Measurements from ENCODE around the gene HGFAC. TPM values are rescaled to one million over a fixed set of nuclear protein-coding genes. Genes with fewer than 3 reads are reported as not detected.

The HGFAC gene
- total and polyA plus RNA-seq, 2 experiments from 2014 or later, result 2.0 to 2.3 TPM

DNA sequence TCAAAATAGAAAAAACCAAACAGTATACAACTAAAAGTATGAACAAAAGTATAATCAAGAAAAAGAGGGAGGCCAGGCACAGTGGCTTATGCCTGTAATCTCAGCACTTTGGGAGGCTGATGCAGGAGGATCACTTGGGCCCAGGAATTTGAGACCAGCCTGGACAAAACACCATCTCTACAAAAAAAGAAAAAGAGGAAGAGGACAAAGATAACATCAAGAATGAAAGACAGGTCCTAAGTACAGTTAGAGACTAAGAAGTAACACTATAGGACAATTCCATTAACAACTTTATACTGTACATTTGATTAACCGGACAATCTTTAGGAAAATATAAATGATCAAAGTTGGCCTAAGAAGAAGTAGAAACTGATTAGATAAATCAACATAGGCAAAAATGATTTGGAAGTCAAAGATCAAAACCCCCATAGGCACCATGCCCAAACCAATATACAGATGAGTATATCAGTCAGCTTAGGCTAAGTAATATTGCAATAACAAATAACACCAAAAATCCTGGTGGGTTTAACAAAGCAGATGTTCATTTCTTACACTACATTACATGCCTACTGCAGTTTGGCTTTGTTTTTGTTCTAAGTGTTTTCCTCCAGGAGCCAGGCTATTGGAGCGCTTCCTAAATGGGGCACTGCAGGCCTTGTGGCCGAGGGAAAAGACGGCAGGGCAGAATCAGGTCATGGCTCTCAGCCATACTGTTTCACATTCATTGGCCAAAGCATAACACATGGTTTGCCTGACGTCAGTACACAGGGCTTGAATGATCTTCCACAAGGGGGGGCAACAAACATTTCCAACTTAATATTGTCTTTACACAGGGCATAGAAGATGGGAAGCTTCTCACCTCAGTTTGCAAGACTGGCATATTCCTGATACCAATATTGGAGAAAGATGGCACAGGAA is 42.2 kb upstream of the HGFAC start:
- Histone ChIP-seq H3K36me3 (no peaks in the 10 kb centered on the region), H3K27me3 (no peaks in the 10 kb centered on the region), H3K4me3 (no peak overlapping the region), H3K27ac (no peak overlapping the region), H3K9me3 (ENCODE audit: low read depth) (no peaks in the 10 kb centered on the region), H3K4me1 (ENCODE audit: low read depth) (no peaks in the 10 kb centered on the region)
- TF ChIP-seq, protein P1, sequence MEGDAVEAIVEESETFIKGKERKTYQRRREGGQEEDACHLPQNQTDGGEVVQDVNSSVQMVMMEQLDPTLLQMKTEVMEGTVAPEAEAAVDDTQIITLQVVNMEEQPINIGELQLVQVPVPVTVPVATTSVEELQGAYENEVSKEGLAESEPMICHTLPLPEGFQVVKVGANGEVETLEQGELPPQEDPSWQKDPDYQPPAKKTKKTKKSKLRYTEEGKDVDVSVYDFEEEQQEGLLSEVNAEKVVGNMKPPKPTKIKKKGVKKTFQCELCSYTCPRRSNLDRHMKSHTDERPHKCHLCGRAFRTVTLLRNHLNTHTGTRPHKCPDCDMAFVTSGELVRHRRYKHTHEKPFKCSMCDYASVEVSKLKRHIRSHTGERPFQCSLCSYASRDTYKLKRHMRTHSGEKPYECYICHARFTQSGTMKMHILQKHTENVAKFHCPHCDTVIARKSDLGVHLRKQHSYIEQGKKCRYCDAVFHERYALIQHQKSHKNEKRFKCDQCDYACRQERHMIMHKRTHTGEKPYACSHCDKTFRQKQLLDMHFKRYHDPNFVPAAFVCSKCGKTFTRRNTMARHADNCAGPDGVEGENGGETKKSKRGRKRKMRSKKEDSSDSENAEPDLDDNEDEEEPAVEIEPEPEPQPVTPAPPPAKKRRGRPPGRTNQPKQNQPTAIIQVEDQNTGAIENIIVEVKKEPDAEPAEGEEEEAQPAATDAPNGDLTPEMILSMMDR (IDR thresholded peaks at IDR 0.05; ENCODE audit: low read depth, low read length), result no peak
- no peak for DNase-seq (ENCODE audit: low read depth in 1 of 2, low spot score in 1 of 2)

DNA sequence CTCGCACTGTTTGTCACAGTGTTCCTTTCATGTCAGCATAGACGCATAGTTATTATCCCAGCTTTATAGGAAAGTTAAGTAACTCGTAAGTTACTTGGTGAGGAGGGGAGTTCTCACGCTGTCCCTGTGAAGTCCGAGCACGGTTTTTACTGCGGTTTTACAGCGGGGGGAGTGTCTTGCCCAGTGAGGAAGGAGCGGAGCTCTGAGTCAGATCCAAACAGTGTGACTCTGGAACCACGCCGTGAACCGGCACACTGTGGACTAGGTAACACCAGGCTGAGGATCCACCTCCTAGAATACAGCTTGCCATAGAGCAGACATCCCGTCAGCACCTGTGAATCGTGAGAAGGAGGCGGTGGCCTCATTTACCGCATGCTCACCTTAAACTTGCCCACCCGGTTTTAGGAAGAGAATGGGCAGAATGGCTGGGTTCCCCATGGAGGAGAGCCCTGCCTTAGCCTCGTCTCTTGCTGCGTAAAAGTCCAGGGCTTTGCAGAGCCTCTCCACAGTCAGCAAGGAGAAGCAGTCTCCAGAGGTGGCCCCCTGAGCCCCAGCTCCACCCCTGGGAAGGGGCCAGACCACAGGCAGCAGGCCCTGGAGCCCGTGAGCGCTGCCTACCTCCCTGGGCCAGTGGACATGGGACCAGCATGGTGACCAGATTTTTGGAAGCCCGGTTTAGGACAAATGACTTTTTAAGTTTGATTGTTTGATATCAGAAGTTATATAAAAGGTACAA is 40.2 kb upstream of the HGFAC start:
- Histone ChIP-seq H3K9me3 (ENCODE audit: low read depth) (no peaks in the 10 kb centered on the region), H3K27ac (no peak overlapping the region), H3K27me3 (no peaks in the 10 kb centered on the region), H3K4me1 (ENCODE audit: low read depth) (no peaks in the 10 kb centered on the region), H3K4me3 (no peak overlapping the region), H3K36me3 (no peaks in the 10 kb centered on the region)
- TF ChIP-seq, protein P1 (IDR thresholded peaks at IDR 0.05; ENCODE audit: low read depth, low read length), result no peak
- DNase-seq (ENCODE audit: low read depth in 1 of 2, low spot score in 1 of 2), result no peak

DNA sequence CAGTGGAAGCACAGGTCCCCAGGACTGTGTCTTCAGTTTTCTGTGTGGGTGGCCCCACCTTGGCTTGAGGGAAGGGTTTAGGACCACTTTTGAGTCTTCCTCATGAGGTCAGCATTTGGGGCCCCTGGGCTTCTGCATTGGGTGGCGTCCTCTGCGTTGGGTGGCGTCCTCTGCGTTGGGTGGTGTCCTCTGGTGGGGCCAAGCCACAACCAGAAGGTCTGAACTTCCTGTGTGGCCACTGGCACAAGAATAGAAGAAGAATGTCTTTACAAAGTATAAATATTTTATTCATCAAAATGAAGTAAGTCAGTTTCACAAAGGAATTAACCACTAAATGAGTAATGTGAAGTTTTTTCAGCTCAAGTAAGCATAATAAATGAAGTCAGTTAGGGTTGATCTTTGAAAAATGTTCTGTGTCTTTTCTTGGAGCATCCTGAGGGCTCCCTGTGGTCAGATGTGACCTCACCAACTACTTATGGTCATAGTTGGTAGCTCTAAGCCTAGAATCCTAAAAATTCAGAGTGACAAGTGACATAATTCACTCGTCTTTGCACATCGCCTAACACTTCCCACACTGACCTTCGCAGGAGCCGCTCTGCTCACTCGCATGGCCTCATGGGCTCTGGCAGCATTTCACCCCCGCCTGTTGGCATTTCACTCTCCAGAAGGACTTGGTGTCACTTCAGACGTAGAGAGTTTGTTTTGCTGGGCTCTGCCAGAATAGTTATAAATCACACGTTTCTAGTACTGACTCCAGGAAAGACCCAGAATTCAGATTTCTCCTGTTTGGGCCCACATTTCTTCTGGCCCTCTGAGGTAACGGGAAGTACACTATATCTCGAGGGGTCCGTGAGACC is 39.0 kb upstream of the HGFAC start:
- TF ChIP-seq, protein P1 (IDR thresholded peaks at IDR 0.05; ENCODE audit: low read depth, low read length), result no peak
- Histone ChIP-seq H3K4me1 (ENCODE audit: low read depth) (no peaks in the 10 kb centered on the region), H3K4me3 (no peak overlapping the region), H3K9me3 (ENCODE audit: low read depth) (no peaks in the 10 kb centered on the region), H3K27me3 (no peaks in the 10 kb centered on the region), H3K36me3 (no peaks in the 10 kb centered on the region), H3K27ac (no peak overlapping the region)
- no peak for DNase-seq (ENCODE audit: low read depth in 1 of 2, low spot score in 1 of 2)

DNA sequence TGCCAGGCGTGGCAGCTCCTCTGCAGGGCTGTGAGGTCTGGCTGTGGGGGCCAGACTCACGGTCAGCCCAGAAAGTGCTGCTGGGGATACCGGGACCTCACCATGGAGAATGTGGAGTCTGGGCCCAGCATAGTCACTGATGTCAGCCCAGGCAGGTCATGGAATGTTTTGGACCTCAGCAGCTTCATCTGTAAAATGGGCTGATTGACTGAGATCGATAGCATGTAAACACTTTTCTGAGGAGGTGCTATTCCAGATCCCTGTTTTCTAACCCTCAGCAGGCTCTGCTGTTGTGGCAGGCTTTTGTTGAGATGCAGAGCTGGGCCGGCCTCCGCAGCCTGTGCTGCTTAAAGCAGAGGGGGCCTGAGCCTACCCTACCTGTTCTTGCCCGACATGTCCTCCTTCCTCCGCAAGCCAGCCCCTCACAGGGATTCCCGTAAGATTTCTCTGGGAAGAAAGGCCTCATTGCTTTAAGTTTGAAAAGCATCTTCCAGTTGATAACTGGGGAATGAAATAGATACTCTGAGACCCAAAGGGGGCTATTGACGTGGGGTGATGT is 38.3 kb upstream of the HGFAC start:
- Histone ChIP-seq H3K4me3 (no peak overlapping the region), H3K9me3 (ENCODE audit: low read depth) (no peaks in the 10 kb centered on the region), H3K27me3 (no peaks in the 10 kb centered on the region), H3K36me3 (no peaks in the 10 kb centered on the region), H3K4me1 (ENCODE audit: low read depth) (no peaks in the 10 kb centered on the region), H3K27ac (no peak overlapping the region)
- TF ChIP-seq, protein P1 (IDR thresholded peaks at IDR 0.05; ENCODE audit: low read depth, low read length), result no peak
- DNase-seq (ENCODE audit: low read depth in 1 of 2, low spot score in 1 of 2), result no peak

DNA sequence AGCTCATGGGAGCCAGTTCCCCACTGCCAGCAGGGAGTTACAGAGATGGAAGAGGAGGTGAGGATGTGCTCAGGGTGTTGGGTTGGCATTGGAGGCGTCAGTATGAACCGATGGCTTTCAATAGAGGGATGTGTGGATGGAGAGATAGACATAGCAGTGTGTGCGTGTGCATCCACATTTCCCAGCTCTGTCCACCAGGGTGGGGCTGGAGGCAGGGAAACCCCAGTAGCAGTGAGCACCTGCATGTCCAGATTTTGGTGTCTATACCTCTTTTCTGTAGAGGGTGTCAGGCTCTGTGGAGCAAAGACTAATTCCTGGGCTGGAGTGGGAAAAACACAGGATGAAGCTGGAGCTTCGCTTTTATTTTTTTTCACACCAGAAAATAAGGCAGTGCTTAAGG is 37.2 kb upstream of the HGFAC start:
- TF ChIP-seq, protein P1 (IDR thresholded peaks at IDR 0.05; ENCODE audit: low read depth, low read length), result no peak
- no peaks in the 10 kb centered on the region for H3K9me3 ChIP-seq (ENCODE audit: low read depth)
- no peaks in the 10 kb centered on the region for H3K36me3 ChIP-seq
- no peak overlapping the region for H3K4me3 ChIP-seq
- no peak overlapping the region for H3K27ac ChIP-seq
- no peaks in the 10 kb centered on the region for H3K27me3 ChIP-seq
- H3K4me1 ChIP-seq (ENCODE audit: low read depth), result no peaks in the 10 kb centered on the region
- DNase-seq (ENCODE audit: low read depth in 1 of 2, low spot score in 1 of 2), result no peak

All from cardiac muscle cell (in vitro differentiated cells and primary cell).